GM12878 (cell line): ENCODE data around the gene SLC25A13. TPM values are rescaled to one million over a fixed set of nuclear protein-coding genes. Genes with fewer than 3 reads are reported as not detected.

ENCODE experiments used
- ATAC-seq: fragments of 200-7000 bp; cut with Tn5 transposase; 3 replicates; pipeline ENCODE4 v1.9.1; 2020; ENCODE audit warnings: mild to moderate bottlenecking, moderate library complexity
- BruUV-seq: library from RNA; stranded (reverse); fragments of 400-500 nt; replicated peaks from 2 replicates; lab custom pipeline; 2021; lab: Mats Ljungman, UMichigan
- CTCF ChIA-PET: fragments of 300-600 bp; sonication (Branson Sonifier 250); formaldehyde crosslinking; extraction: SDS; loops from one replicate; lab custom pipeline; 2021; ENCODE audit warnings: inconsistent platforms; lab: Yijun Ruan, JAX
- POLR2A ChIA-PET: fragments of 350-600 bp; formaldehyde crosslinking; extraction: SDS; loops from one replicate; lab custom pipeline; 2021; ENCODE audit warnings: inconsistent platforms; lab: Charles Lee
- RAD21 ChIA-PET: fragments of 300-600 bp; sonication (Branson Sonifier 250); formaldehyde crosslinking; loops from one replicate; lab custom pipeline; 2023; ENCODE audit warnings: antibody characterized with exemption; ENCODE audit not compliant: unreplicated experiment; lab: Charles Lee
- SMC1A ChIA-PET: fragments of 300-600 bp; sonication (Branson Sonifier 250); formaldehyde crosslinking; loops from one replicate; lab custom pipeline; 2023; ENCODE audit not compliant: unreplicated experiment, uncharacterized antibody; lab: Charles Lee
- DNase-seq: peaks from one replicate; pipeline ENCODE4 v3.0.0-alpha.2; 2011; ENCODE audit warnings: low read depth, low spot score
- FAIRE-seq: peaks from 3 replicates; lab custom pipeline; 2011; peaks lifted over from hg19 to GRCh38; lab: Jason Lieb, UNC
- H2AFZ ChIP-seq: 2 replicates; pipeline ENCODE4 v1.6.0; 2011; ENCODE audit warnings: low read depth, low read length, control low read depth; ENCODE audit not compliant: control insufficient read depth
- H3K27ac ChIP-seq: 2 replicates; pipeline ENCODE4 v1.5.1; 2011; ENCODE audit warnings: control low read depth; ENCODE audit not compliant: control insufficient read depth, insufficient read depth
- H3K27me3 ChIP-seq, 2 experiments: replicated peaks in 1 of 2; 2 replicates each; pipeline versions ENCODE4 v1.6.0 to v1.6.1; 2011; ENCODE audit warnings: low read length in 1 of 2; ENCODE audit not compliant: control insufficient read depth in 2 of 2, insufficient read depth in 2 of 2
- H3K36me3 ChIP-seq, 2 experiments: 2 replicates each; pipeline ENCODE4 v1.5.1; 2011; ENCODE audit warnings: low read length in 1 of 2; ENCODE audit not compliant: control insufficient read depth in 2 of 2, insufficient read depth in 2 of 2
- H3K4me1 ChIP-seq: 2 replicates; pipeline ENCODE4 v1.6.1; 2011; ENCODE audit warnings: mild to moderate bottlenecking, low read length, moderate library complexity, mixed read lengths; ENCODE audit not compliant: control insufficient read depth, insufficient read depth
- H3K4me2 ChIP-seq: 2 replicates; pipeline ENCODE4 v1.6.0; 2011; ENCODE audit warnings: control low read depth; ENCODE audit not compliant: control insufficient read depth, insufficient read depth
- H3K4me3 ChIP-seq: fragments of 200-600 bp; sonication (generic); 2 replicates; pipeline ENCODE4 v1.5.1; 2016
- H3K79me2 ChIP-seq: 2 replicates; pipeline ENCODE4 v1.6.0; 2011; ENCODE audit warnings: low read length; ENCODE audit not compliant: control insufficient read depth, insufficient read depth
- H3K9ac ChIP-seq: 2 replicates; pipeline ENCODE4 v1.8.0; 2011; ENCODE audit warnings: low read length, control low read depth, mixed read lengths; ENCODE audit not compliant: control insufficient read depth, insufficient read depth
- H3K9me3 ChIP-seq: replicated peaks from 3 replicates; pipeline ENCODE4 v1.5.1; 2011; ENCODE audit warnings: mild to moderate bottlenecking, low read length; ENCODE audit not compliant: control insufficient read depth, insufficient read depth
- H4K20me1 ChIP-seq: 2 replicates; pipeline ENCODE4 v1.6.0; 2011; ENCODE audit not compliant: control insufficient read depth, insufficient read depth
- EED ChIP-seq: sonication (generic); IDR thresholded peaks from 2 replicates; pipeline ENCODE4 v1.6.1; 2016; ENCODE audit warnings: antibody characterized with exemption, low read depth
- ETV6 ChIP-seq, 2 experiments: fragments of 450-650 bp in 1 of 2; IDR thresholded peaks in 1 of 2; conservative IDR thresholded peaks in 1 of 2; 2 replicates each; pipeline ENCODE4 v1.6.1; 2014; ENCODE audit warnings: antibody characterized with exemption in 1 of 2, borderline replicate concordance in 1 of 2, low read depth in 1 of 2, mild to moderate bottlenecking in 1 of 2, moderate library complexity in 1 of 2
- HCFC1 ChIP-seq: fragments of 150-350 bp; IDR thresholded peaks from 2 replicates; pipeline ENCODE4 v1.6.1; 2014; ENCODE audit warnings: low read length
- KDM1A ChIP-seq: fragments of 200-600 bp; sonication (generic); IDR thresholded peaks from 2 replicates; pipeline ENCODE4 v1.6.1; 2016; ENCODE audit warnings: borderline replicate concordance
- PAX5 ChIP-seq: IDR thresholded peaks from 2 replicates; pipeline ENCODE4 v1.6.1; 2011; ENCODE audit warnings: low read depth, low read length, borderline replicate concordance
- POLR2AphosphoS2 ChIP-seq: IDR thresholded peaks from 2 replicates; pipeline ENCODE4 v1.6.1; 2011; ENCODE audit warnings: low read depth, mild to moderate bottlenecking, low read length, improper control_type of control experiment, moderate library complexity
- SKIL ChIP-seq: fragments of 450-650 bp; IDR thresholded peaks from 2 replicates; pipeline ENCODE4 v1.6.1; 2017; ENCODE audit warnings: mild to moderate bottlenecking, low read depth, inconsistent platforms; ENCODE audit not compliant: poor library complexity, severe bottlenecking
- WGBS: methylation state at CpG from one replicate; pipeline ENCODE4 v1.1.6; 2016; ENCODE audit warnings: low lambda C conversion rate; ENCODE audit not compliant: insufficient replicate concordance, insufficient coverage; ENCODE audit errors: missing lambda C conversion rate; 5-methylcytosine and 5-hydroxymethylcytosine counted together
- in situ Hi-C: fragments of 300-500 bp; cut with MboI; formaldehyde crosslinking; loops from 9 replicates; pipeline ENCODE4 v1.14.3; 2018; ENCODE audit warnings: mixed read lengths
- intact Hi-C: fragments of 100-400 bp; cut with micrococcal nuclease; formaldehyde crosslinking; loops from one replicate; pipeline ENCODE4 v1.14.2; 2022; ENCODE audit not compliant: unreplicated experiment
- polyA plus RNA-seq, 11 experiments: library from polyadenylated mRNA; depleted of rRNA in 4 of 11; unstranded in 6 of 11; stranded (reverse) in 5 of 11; fragments of >200 nt; fragmentation: Nextera tagmentation in 4 of 11; fragmentation: Illumina TruSeq in 1 of 11; extraction: Ambion mirVana in 4 of 11; extraction: Trizol in 1 of 11; gene quantifications; 1 replicate in 1 of 11; 2 replicates in 10 of 11; pipeline versions ENCODE4 v1.2.1 to v1.2.3, GENCODE V29; 2011 to 2016; ENCODE audit warnings: inconsistent platforms in 2 of 11, missing spikeins in 2 of 11, low read depth in 1 of 11
- total RNA-seq, 4 experiments: library from RNA; depleted of rRNA in 3 of 4; stranded (reverse); fragments of >200 nt in 3 of 4; fragmentation: Illumina TruSeq in 1 of 4; extraction: Trizol in 1 of 4; gene quantifications; 2 replicates each; pipeline versions ENCODE4 v1.2.1 to v1.2.3, GENCODE V29; 2013 to 2021

Gene SLC25A13
- total and polyA plus RNA-seq, 10 of the 15 experiments (the other 5 are each of a cell fraction or from before 2014, with no cell fraction given), result 7.0 to 24.7 (median 18.6) TPM

GRCh38 chr7:96282835-96283234 is 39.1 kb downstream of the SLC25A13 start:
- TF ChIP-seq EED (no peak), PAX5 (no peak), POLR2AphosphoS2 (no peak), SKIL (no peak)
- peaks cover 0 to 3% of the 10 kb centered on the region in 2 experiments; a peak in 3 of 4 replicates for H3K36me3 ChIP-seq
- ChIA-PET POLR2A (no interaction called here), CTCF (no interaction called here), RAD21 (no interaction called here), SMC1A (interaction anchor here (0.6 to 0.9 kb wide), 2 partner anchors 30 to 36 kb away, joined by 3 read pairs; no protein-coding TSS in a partner anchor)
- 96% methylated on average over 1 of the region's 1 CpG for WGBS
- H4K20me1 ChIP-seq, result no peaks in the 10 kb centered on the region
- FAIRE-seq (no peak), ATAC-seq (no peak), DNase-seq (no peak)
- peaks cover 11% of the 10 kb centered on the region for H3K4me1 ChIP-seq
- peaks cover 5% of the 10 kb centered on the region for H3K79me2 ChIP-seq
- no peak overlapping the region for H3K9ac ChIP-seq
- H3K4me2 ChIP-seq, result no peak overlapping the region
- peaks cover 7% of the 10 kb centered on the region; the same call in 2 of the 3 replicates for H3K9me3 ChIP-seq
- no peak overlapping the region for H3K4me3 ChIP-seq
- H3K27ac ChIP-seq, result no peak overlapping the region
- no peaks in the 10 kb centered on the region for H3K27me3 ChIP-seq
- intact Hi-C loops, result no loop called here
- in situ Hi-C loops, result no loop called here
- H2AFZ ChIP-seq, result no peak overlapping the region
- no TSS peak for BruUV-seq

- no peak for TF ChIP-seq HCFC1
- no peak for TF ChIP-seq ETV6 (conservative IDR thresholded peaks at IDR 0.05 in 1 of 2, IDR thresholded peaks at IDR 0.05 in 1 of 2; ENCODE audit: borderline replicate concordance in 1 of 2, low read depth in 1 of 2)
- TF ChIP-seq KDM1A, result no peak
- Histone ChIP-seq H3K27ac (no peak overlapping the region), H3K4me2 (no peak overlapping the region), H2AFZ (no peak overlapping the region), H3K79me2 (no peaks in the 10 kb centered on the region), H3K4me3 (no peak overlapping the region), H3K27me3 (no peaks in the 10 kb centered on the region), H4K20me1 (no peaks in the 10 kb centered on the region), H3K36me3 (peaks cover 0 to 7% of the 10 kb centered on the region in 2 experiments; a peak in 2 of 4 replicates), H3K4me1 (no peaks in the 10 kb centered on the region), H3K9ac (no peak overlapping the region), H3K9me3 (no peaks in the 10 kb centered on the region)
- 97% methylated on average over 4 of the region's 4 CpGs for WGBS
- no peak for FAIRE-seq
- SMC1A ChIA-PET, result no interaction called here
- DNase-seq, result no peak
- no peak for ATAC-seq
- intact Hi-C loops (no loop called here), in situ Hi-C loops (no loop called here)
- CTCF ChIA-PET, result interaction anchor here (0.9 kb wide), 1 partner anchor 50 kb away, joined by 3 read pairs; no protein-coding TSS in a partner anchor
- POLR2A ChIA-PET, result no interaction called here
- RAD21 ChIA-PET, result no interaction called here
- no TSS peak for BruUV-seq
These were observed 44.0 kb downstream of the SLC25A13 start for GRCh38 chr7:96277921-96278320.
